Osteoblast (primary cell): ENCODE measurements around the gene CPZ. TPM values are rescaled to one million over a fixed set of nuclear protein-coding genes. Genes with fewer than 3 reads are reported as not detected.

Experiments
- DNase-seq: peaks from one replicate; pipeline ENCODE4 v3.0.0; 2011; ENCODE audit warnings: low spot score, mixed read lengths; ENCODE audit not compliant: insufficient read length; ENCODE audit errors: missing footprints
- H2AFZ ChIP-seq: 2 replicates; pipeline ENCODE4 v1.6.0; 2011; ENCODE audit warnings: mild to moderate bottlenecking, low read length
- H3K27ac ChIP-seq: 2 replicates; pipeline ENCODE4 v1.5.1; 2011; ENCODE audit warnings: mild to moderate bottlenecking, low read depth, low read length, moderate library complexity
- H3K27me3 ChIP-seq: 2 replicates; pipeline ENCODE4 v1.6.0; 2012; ENCODE audit warnings: mild to moderate bottlenecking, control low read depth, inconsistent platforms, low read length, moderate library complexity; ENCODE audit not compliant: insufficient read depth
- H3K36me3 ChIP-seq: 2 replicates; pipeline ENCODE4 v1.5.1; 2011; ENCODE audit warnings: mild to moderate bottlenecking, low read length, control low read depth, moderate library complexity; ENCODE audit not compliant: insufficient read depth
- H3K4me1 ChIP-seq: 2 replicates; pipeline ENCODE4 v1.5.1; 2011; ENCODE audit warnings: mild to moderate bottlenecking, low read length, control low read depth, moderate library complexity; ENCODE audit not compliant: insufficient read depth
- H3K4me2 ChIP-seq: 2 replicates; pipeline ENCODE4 v1.6.0; 2011; ENCODE audit warnings: mild to moderate bottlenecking, low read length; ENCODE audit not compliant: insufficient read depth
- H3K4me3 ChIP-seq: fragments of 200-600 bp; sonication (generic); 3 replicates; pipeline ENCODE4 v1.5.1; 2012; ENCODE audit warnings: mild to moderate bottlenecking, low read length, inconsistent platforms; ENCODE audit not compliant: insufficient read depth
- H3K79me2 ChIP-seq: 2 replicates; pipeline ENCODE4 v1.6.0; 2012; ENCODE audit warnings: mild to moderate bottlenecking, low read length, control low read depth, inconsistent platforms; ENCODE audit not compliant: insufficient read depth
- H3K9me3 ChIP-seq: 2 replicates; pipeline ENCODE4 v1.5.1; 2011; ENCODE audit warnings: low read depth, low read length, control low read depth
- H4K20me1 ChIP-seq: 2 replicates; pipeline ENCODE4 v1.6.0; 2012; ENCODE audit warnings: mild to moderate bottlenecking, low read length, control low read depth; ENCODE audit not compliant: insufficient read depth
- total RNA-seq: library from RNA; depleted of rRNA; stranded (reverse); fragments of >200 nt; gene quantifications from 2 replicates; pipeline ENCODE4 v1.2.3, GENCODE V29; 2012
- TF ChIP-seq, protein P1 (sequence below): IDR thresholded peaks from 2 replicates; pipeline ENCODE4 v1.5.1; 2011; ENCODE audit warnings: mild to moderate bottlenecking, low read depth, low read length, moderate library complexity; ENCODE audit errors: extremely low read depth

Gene CPZ
- total RNA-seq, 1 donor: 44.5 TPM

DNA sequence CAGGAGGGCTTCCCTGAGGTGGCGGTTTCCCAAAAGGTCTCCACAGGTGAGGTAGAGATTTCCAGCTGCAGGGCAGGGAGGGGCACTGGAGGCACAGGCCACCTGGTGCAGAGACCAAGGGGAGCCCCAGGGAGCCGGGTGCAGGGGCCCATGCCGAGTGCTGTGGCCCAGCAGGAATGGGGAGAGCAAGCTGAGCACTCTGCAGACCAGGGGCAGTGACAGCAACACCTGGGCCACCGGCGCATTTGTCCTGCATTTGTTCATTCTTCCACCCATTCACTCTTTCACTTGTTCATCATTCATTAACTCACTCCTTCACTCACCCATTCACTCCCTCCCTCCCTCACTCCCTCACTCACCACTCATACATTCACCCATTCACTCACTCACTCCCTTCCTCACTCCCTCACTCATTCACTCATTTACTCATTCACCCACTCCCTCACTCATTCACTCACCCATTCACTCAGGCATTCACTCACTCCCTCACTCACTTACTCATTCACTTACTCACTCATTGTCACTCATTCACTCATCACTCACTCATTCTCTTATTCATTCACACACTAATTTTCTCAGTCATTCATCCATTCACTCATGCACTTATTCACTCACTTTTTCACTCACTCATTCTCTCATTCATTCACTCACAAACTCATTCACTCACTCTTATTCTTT lies 16.3 kb downstream of the CPZ start:
- TF ChIP-seq, protein P1, sequence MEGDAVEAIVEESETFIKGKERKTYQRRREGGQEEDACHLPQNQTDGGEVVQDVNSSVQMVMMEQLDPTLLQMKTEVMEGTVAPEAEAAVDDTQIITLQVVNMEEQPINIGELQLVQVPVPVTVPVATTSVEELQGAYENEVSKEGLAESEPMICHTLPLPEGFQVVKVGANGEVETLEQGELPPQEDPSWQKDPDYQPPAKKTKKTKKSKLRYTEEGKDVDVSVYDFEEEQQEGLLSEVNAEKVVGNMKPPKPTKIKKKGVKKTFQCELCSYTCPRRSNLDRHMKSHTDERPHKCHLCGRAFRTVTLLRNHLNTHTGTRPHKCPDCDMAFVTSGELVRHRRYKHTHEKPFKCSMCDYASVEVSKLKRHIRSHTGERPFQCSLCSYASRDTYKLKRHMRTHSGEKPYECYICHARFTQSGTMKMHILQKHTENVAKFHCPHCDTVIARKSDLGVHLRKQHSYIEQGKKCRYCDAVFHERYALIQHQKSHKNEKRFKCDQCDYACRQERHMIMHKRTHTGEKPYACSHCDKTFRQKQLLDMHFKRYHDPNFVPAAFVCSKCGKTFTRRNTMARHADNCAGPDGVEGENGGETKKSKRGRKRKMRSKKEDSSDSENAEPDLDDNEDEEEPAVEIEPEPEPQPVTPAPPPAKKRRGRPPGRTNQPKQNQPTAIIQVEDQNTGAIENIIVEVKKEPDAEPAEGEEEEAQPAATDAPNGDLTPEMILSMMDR: no peak
- peak; percentile 83 for DNase-seq
- Histone ChIP-seq H3K27me3 (no peaks in the 10 kb centered on the region), H3K4me1 (no peaks in the 10 kb centered on the region), H2AFZ (no peak overlapping the region), H3K79me2 (no peaks in the 10 kb centered on the region), H4K20me1 (peaks cover 35% of the 10 kb centered on the region), H3K4me2 (no peak overlapping the region), H3K4me3 (no peak overlapping the region), H3K27ac (no peak overlapping the region), H3K9me3 (no peaks in the 10 kb centered on the region), H3K36me3 (peaks cover 5% of the 10 kb centered on the region)

DNA sequence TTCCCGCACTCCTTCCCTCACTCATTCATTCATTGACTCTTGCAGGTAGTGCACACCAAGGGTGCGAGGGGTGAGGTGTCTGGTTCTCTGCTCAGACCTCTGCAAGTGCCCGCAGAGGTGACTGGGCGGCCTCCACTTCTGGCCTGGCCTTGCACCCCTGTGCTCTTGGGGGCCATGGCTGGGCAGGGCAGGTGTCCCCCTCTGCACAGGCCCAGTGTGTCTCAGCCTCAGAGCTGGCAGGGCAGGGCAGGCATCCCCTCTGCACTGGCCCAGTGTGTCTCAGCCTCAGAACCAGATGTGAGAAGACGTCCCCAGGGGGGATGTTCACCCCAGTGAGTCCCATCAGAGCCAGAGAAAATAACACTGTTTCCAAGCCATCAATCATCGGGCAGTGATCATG lies 16.8 kb downstream of the CPZ start:
- Histone ChIP-seq H4K20me1 (peaks cover 31% of the 10 kb centered on the region), H3K9me3 (no peaks in the 10 kb centered on the region), H3K36me3 (peaks cover 9% of the 10 kb centered on the region), H3K4me3 (no peak overlapping the region), H2AFZ (no peak overlapping the region), H3K27ac (no peak overlapping the region), H3K79me2 (no peaks in the 10 kb centered on the region), H3K27me3 (no peaks in the 10 kb centered on the region), H3K4me2 (no peak overlapping the region), H3K4me1 (no peaks in the 10 kb centered on the region)
- no peak for DNase-seq
- TF ChIP-seq, protein P1: no peak

DNA sequence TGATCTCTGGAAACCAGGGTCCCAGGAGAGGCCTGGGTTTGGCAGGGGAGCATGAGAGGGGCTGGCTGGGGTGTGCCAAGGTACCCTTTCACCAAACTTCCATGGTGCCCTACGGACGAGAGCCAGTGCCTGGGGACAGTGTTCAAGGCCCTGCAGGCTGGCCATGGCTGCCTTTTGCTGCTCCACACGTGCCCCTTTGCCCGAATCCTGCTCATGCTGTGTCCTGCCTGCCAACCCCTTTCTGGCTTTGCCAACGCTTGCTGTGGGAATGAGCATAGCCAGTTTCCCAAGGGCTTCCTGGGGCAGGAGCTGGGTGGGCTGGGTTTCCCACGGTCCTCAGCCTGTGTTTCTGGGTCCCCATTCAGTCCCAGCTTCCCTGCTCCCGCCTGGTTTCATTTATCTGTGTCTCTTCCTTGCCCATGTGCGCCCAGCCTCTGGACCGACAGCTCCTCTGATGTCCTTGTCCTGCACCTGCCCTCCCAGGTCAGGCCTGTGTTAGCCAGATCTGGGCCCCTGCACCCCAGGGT lies 17.3 kb downstream of the CPZ start:
- peak; percentile 83 for DNase-seq
- Histone ChIP-seq H3K4me2 (no peak overlapping the region), H3K27me3 (no peaks in the 10 kb centered on the region), H2AFZ (no peak overlapping the region), H3K4me1 (no peaks in the 10 kb centered on the region), H3K36me3 (peaks cover 9% of the 10 kb centered on the region), H3K9me3 (no peaks in the 10 kb centered on the region), H3K27ac (no peak overlapping the region), H3K4me3 (no peak overlapping the region), H3K79me2 (no peaks in the 10 kb centered on the region), H4K20me1 (peaks cover 31% of the 10 kb centered on the region)
- TF ChIP-seq, protein P1: no peak

DNA sequence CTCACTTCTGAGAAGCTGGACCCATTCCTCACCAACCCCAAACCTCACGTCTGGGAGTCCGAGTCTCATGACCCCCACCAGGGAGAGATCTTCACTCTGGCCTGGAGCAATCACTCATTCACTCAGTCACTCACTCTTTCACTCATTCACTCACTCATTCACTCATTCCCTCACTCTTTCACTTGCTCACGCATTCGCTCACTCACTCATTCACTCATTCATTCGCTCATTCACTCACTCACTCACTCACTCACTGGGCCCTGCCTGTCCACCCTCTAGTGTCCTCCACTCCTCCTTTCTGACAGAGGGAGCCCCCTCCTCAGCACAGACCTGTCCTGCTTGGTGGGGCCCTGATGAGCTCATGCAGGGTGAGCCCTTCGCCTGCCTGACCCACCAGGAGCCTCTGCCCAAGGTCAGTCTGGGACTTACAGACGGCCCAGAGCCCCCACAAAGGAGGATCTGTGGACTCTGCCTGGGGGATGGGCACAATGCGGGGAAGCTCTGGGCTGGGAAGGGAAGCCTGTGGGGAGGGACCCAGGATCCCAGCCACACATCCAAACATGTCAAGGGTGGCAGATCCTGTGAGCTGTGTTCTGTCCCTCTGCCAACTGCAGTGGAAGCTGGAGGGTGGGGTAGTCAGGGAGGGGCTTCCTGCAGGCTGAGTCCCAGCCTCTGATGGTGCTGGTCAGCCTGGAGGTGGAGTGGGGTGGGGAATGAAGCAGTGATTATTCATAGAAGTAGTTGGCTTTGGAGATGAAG lies 18.5 kb downstream of the CPZ start:
- no peak overlapping the region for H2AFZ ChIP-seq
- H3K36me3 ChIP-seq: peaks cover 9% of the 10 kb centered on the region

More for the DNA sequence above, 18.5 kb downstream of the CPZ start:
- Histone ChIP-seq H3K4me1 (no peaks in the 10 kb centered on the region), H3K27ac (no peak overlapping the region), H3K79me2 (no peaks in the 10 kb centered on the region), H3K9me3 (no peaks in the 10 kb centered on the region), H3K4me2 (no peak overlapping the region), H4K20me1 (peaks cover 26% of the 10 kb centered on the region), H3K27me3 (no peaks in the 10 kb centered on the region), H3K4me3 (no peak overlapping the region)
- no peak for DNase-seq
- TF ChIP-seq, protein P1: no peak
